Frontal cortex (tissue), 4 donors: ENCODE measurements around the gene GLRA3. TPM values are rescaled to one million over a fixed set of nuclear protein-coding genes. Genes with fewer than 3 reads are reported as not detected.
"Not testable (repeated sequence)": the region's sequence is repeated elsewhere in the genome, so short reads cannot be mapped to it uniquely, and the experiment has no call there.

Experiments
- DNase-seq, 2 donors: peaks; one replicate each; pipeline ENCODE4 v3.0.0; 2012; ENCODE audit warnings: low spot score in 2 of 2
- FAIRE-seq: peaks from 2 replicates; lab custom pipeline; 2012; peaks lifted over from hg19 to GRCh38; lab: Jason Lieb, UNC
- total RNA-seq: library from RNA; depleted of rRNA; stranded (reverse); fragments of >200 nt; gene quantifications from one replicate; pipeline ENCODE4 v1.2.3, GENCODE V29; 2014
- donor health status: control.
- donor health status: control.
- donor health status: control.

The GLRA3 gene
- total RNA-seq = 6.1 TPM

- FAIRE-seq = no peak
- peak; percentile 2 to 30 for DNase-seq
These were observed at the start of gene GLRA3 for GRCh38 chr4:174828845-174829701. Gene GLRA3 (minus strand): TSS chr4:174829247. CDS start chr4:174828811, 436 bp downstream.

- FAIRE-seq (no peak), DNase-seq (no peak)
These were observed 45.9 kb upstream of the GLRA3 start for GRCh38 chr4:174874898-174875297.

GRCh38 chr4:174873931-174874330, 44.9 kb upstream of the GLRA3 start:
- FAIRE-seq = no peak

GRCh38 chr4:174873146-174873545, 44.1 kb upstream of the GLRA3 start:
- not testable (repeated sequence) for FAIRE-seq, DNase-seq

More at GRCh38 chr4:174873931-174874330, 44.9 kb upstream of the GLRA3 start:
- DNase-seq = no peak

- FAIRE-seq = no peak
- no peak for DNase-seq
These were observed 42.4 kb upstream of the GLRA3 start for GRCh38 chr4:174871407-174871806.

GRCh38 chr4:174870311-174870710, 41.3 kb upstream of the GLRA3 start:
- DNase-seq (no peak), FAIRE-seq (no peak)

GRCh38 chr4:174869339-174869738, 40.3 kb upstream of the GLRA3 start:
- FAIRE-seq = no peak
- DNase-seq = no peak

GRCh38 chr4:174867903-174868302, 38.9 kb upstream of the GLRA3 start:
- DNase-seq (no peak), FAIRE-seq (no peak)

- DNase-seq = no peak
- no peak for FAIRE-seq
These were observed 36.5 kb upstream of the GLRA3 start for GRCh38 chr4:174865418-174865985.

- no peak for DNase-seq
- no peak for FAIRE-seq
These were observed 35.0 kb upstream of the GLRA3 start for GRCh38 chr4:174864031-174864430.

- no peak for DNase-seq
- no peak for FAIRE-seq
These were observed 31.5 kb upstream of the GLRA3 start for GRCh38 chr4:174860588-174860987.

GRCh38 chr4:174859904-174860303, 30.9 kb upstream of the GLRA3 start:
- DNase-seq (no peak), FAIRE-seq (no peak)

GRCh38 chr4:174856926-174857800, 28.1 kb upstream of the GLRA3 start:
- no peak for DNase-seq
- no peak for FAIRE-seq

GRCh38 chr4:174855050-174855449, 26.0 kb upstream of the GLRA3 start:
- FAIRE-seq (no peak), DNase-seq (no peak)

- DNase-seq (no peak), FAIRE-seq (no peak)
These were observed 24.6 kb upstream of the GLRA3 start for GRCh38 chr4:174853629-174854028.

GRCh38 chr4:174848596-174848995, 19.5 kb upstream of the GLRA3 start:
- DNase-seq (no peak), FAIRE-seq (no peak)

- FAIRE-seq = no peak
- no peak for DNase-seq
These were observed 18.9 kb upstream of the GLRA3 start for GRCh38 chr4:174847801-174848427.

- DNase-seq (no peak), FAIRE-seq (no peak)
These were observed 6.5 kb upstream of the GLRA3 start for GRCh38 chr4:174835536-174835935.

GRCh38 chr4:174834477-174834876, 5.4 kb upstream of the GLRA3 start:
- no peak for FAIRE-seq
- DNase-seq = no peak

GRCh38 chr4:174826660-174827059, 2.4 kb downstream of the GLRA3 start:
- no peak for DNase-seq
- no peak for FAIRE-seq
